PC-9 (cell line): ENCODE results near the gene MON1B. TPM values are rescaled to one million over a fixed set of nuclear protein-coding genes. Genes with fewer than 3 reads are reported as not detected.
A peak's percentile ranks its signal among the peaks of the same experiment; 100 is the strongest.
"Not testable (repeated sequence)": the region's sequence is repeated elsewhere in the genome, so short reads cannot be mapped to it uniquely, and the experiment has no call there.

Experiments
- BruUV-seq: library from RNA; stranded (reverse); fragments of 400-500 nt; replicated peaks from 2 replicates; lab custom pipeline; 2021; lab: Mats Ljungman, UMichigan
- CTCF ChIA-PET: fragments of 300-600 bp; sonication (Branson Sonifier 250); formaldehyde crosslinking; loops from one replicate; lab custom pipeline; 2022; ENCODE audit warnings: antibody characterized with exemption; lab: Charles Lee
- POLR2A ChIA-PET: fragments of 300-600 bp; sonication (Branson Sonifier 250); formaldehyde crosslinking; loops from one replicate; lab custom pipeline; 2022; ENCODE audit warnings: antibody characterized with exemption; ENCODE audit not compliant: unreplicated experiment; lab: Charles Lee
- DNase-seq, 2 experiments: peaks; one replicate each; pipeline versions ENCODE4 v3.0.0 to v3.0.0-alpha.2; 2015 to 2022; ENCODE audit warnings: mixed read lengths in 1 of 2
- H2AFZ ChIP-seq: fragments of 200-600 bp; sonication (generic); 2 replicates; pipeline ENCODE4 v1.8.1; 2017; ENCODE audit warnings: antibody characterized with exemption
- H3F3A ChIP-seq: fragments of 200-600 bp; sonication (generic); 2 replicates; pipeline ENCODE4 v1.8.1; 2017; ENCODE audit warnings: antibody characterized with exemption, mild to moderate bottlenecking, low read depth; ENCODE audit not compliant: insufficient read depth
- H3K27ac ChIP-seq: fragments of 200-600 bp; sonication (generic); 2 replicates; pipeline ENCODE4 v1.6.1; 2016; ENCODE audit warnings: mixed run types
- H3K27me3 ChIP-seq: fragments of 200-600 bp; sonication (generic); 2 replicates; pipeline ENCODE4 v1.6.1; 2016; ENCODE audit warnings: low read depth, mixed run types; ENCODE audit not compliant: insufficient read depth
- H3K36me3 ChIP-seq: fragments of 200-600 bp; sonication (generic); 2 replicates; pipeline ENCODE4 v1.6.1; 2016; ENCODE audit warnings: low read depth, mixed run types
- H3K4me1 ChIP-seq: fragments of 200-600 bp; sonication (generic); replicated peaks from 2 replicates; pipeline ENCODE4 v1.6.1; 2016; ENCODE audit warnings: mixed run types; ENCODE audit not compliant: insufficient read depth
- H3K4me2 ChIP-seq: fragments of 200-600 bp; sonication (generic); 2 replicates; pipeline ENCODE4 v1.6.1; 2017; ENCODE audit warnings: mixed run types
- H3K4me3 ChIP-seq: fragments of 200-600 bp; sonication (generic); 2 replicates; pipeline ENCODE4 v1.6.1; 2016; ENCODE audit warnings: mixed run types
- H3K79me2 ChIP-seq: fragments of 200-600 bp; sonication (generic); 2 replicates; pipeline ENCODE4 v1.6.1; 2017; ENCODE audit warnings: low read depth, mixed run types
- H3K9me2 ChIP-seq: fragments of 200-600 bp; sonication (generic); 2 replicates; pipeline ENCODE4 v1.8.1; 2017; ENCODE audit warnings: mild to moderate bottlenecking; ENCODE audit not compliant: insufficient read depth
- H3K9me3 ChIP-seq: fragments of 200-600 bp; sonication (generic); 2 replicates; pipeline ENCODE4 v1.8.1; 2016; ENCODE audit warnings: low read depth; ENCODE audit not compliant: insufficient read depth
- H4K20me1 ChIP-seq: fragments of 200-600 bp; sonication (generic); 2 replicates; pipeline ENCODE4 v1.8.1; 2017; ENCODE audit not compliant: insufficient read depth
- CTCF ChIP-seq: fragments of 200-600 bp; sonication (generic); conservative IDR thresholded peaks from 2 replicates; pipeline ENCODE4 v1.6.1; 2017; ENCODE audit warnings: mixed run types, antibody characterized with exemption, mild to moderate bottlenecking, moderate library complexity
- EZH2 ChIP-seq: fragments of 200-600 bp; sonication (generic); IDR thresholded peaks from 2 replicates; pipeline ENCODE4 v1.8.0; 2017; ENCODE audit warnings: antibody characterized with exemption, low read depth
- intact Hi-C: fragments of 100-400 bp; cut with micrococcal nuclease; formaldehyde crosslinking; loops from one replicate; pipeline ENCODE4 v1.10.0; 2022; ENCODE audit not compliant: unreplicated experiment
- total RNA-seq: library from RNA; stranded (reverse); gene quantifications from 2 replicates; pipeline ENCODE4 v1.2.3, GENCODE V29; 2021

MON1B gene
- total RNA-seq, 1 experiment from 2014 or later, result 57.2 TPM

- no TSS peak for BruUV-seq
- TF ChIP-seq CTCF (no peak), EZH2 (no peak)
- CTCF ChIA-PET, result no interaction called here
- no peaks in the 10 kb centered on the region for H3K27me3 ChIP-seq
- POLR2A ChIA-PET, result interaction anchor here (0.6 kb wide), 1 partner anchor 443 kb away, joined by 3 read pairs; no protein-coding TSS in a partner anchor
- H2AFZ ChIP-seq, result no peak overlapping the region
- intact Hi-C loops, result no loop called here
- no peaks in the 10 kb centered on the region for H4K20me1 ChIP-seq
- DNase-seq, result peak in 1 of 2 experiments; percentile 41
- H3K9me3 ChIP-seq, result no peaks in the 10 kb centered on the region
- no peak overlapping the region for H3K27ac ChIP-seq
- no peaks in the 10 kb centered on the region for H3K9me2 ChIP-seq
- H3K4me1 ChIP-seq, result no peaks in the 10 kb centered on the region
- H3K4me2 ChIP-seq, result peak overlapping the region; percentile 6; the same call in 1 of the 2 replicates
- no peaks in the 10 kb centered on the region for H3F3A ChIP-seq
- no peak overlapping the region for H3K4me3 ChIP-seq
- H3K36me3 ChIP-seq, result no peaks in the 10 kb centered on the region
- H3K79me2 ChIP-seq, result no peaks in the 10 kb centered on the region
Observed at GRCh38 chr16:77183137-77183536, 7.9 kb upstream of the MON1B start.

- H2AFZ ChIP-seq, H3K79me2 ChIP-seq, H3K27me3 ChIP-seq, H3K27ac ChIP-seq, H3F3A ChIP-seq, H3K36me3 ChIP-seq, H4K20me1 ChIP-seq, DNase-seq, H3K9me3 ChIP-seq, POLR2A ChIA-PET, H3K9me2 ChIP-seq, CTCF ChIA-PET, H3K4me3 ChIP-seq, H3K4me1 ChIP-seq, BruUV-seq, H3K4me2 ChIP-seq, intact Hi-C loops: not testable (repeated sequence)
Observed at GRCh38 chr16:77186298-77186697, 4.7 kb upstream of the MON1B start.

- H4K20me1 ChIP-seq, result no peaks in the 10 kb centered on the region
- H3K9me2 ChIP-seq, result no peaks in the 10 kb centered on the region
- peaks cover 3% of the 10 kb centered on the region; the same call in 1 of the 2 replicates for H3F3A ChIP-seq
- BruUV-seq, result TSS peak; percentile 91
- no peaks in the 10 kb centered on the region for H3K36me3 ChIP-seq
- ChIA-PET CTCF (no interaction called here), POLR2A (no interaction called here)
- no peak for DNase-seq
- H3K27ac ChIP-seq, result peak overlapping the region; percentile 91
- H3K4me3 ChIP-seq, result peak overlapping the region; percentile 87
- H3K9me3 ChIP-seq, result no peaks in the 10 kb centered on the region
- peaks cover 6% of the 10 kb centered on the region for H3K4me1 ChIP-seq
- intact Hi-C loops, result loop anchor here (2.0 kb wide), 1 partner anchor 23 kb away; no protein-coding TSS in a partner anchor
- peaks cover 26% of the 10 kb centered on the region for H3K79me2 ChIP-seq
- TF ChIP-seq EZH2 (no peak), CTCF (no peak)
- H3K4me2 ChIP-seq, result peak overlapping the region; percentile 93
- peak overlapping the region; percentile 97 for H2AFZ ChIP-seq
- H3K27me3 ChIP-seq, result no peaks in the 10 kb centered on the region
Observed at GRCh38 chr16:77190190-77190477, 856 bp upstream of the MON1B start.
